H1 (cell line): ENCODE measurements around the gene ADAMTS4. TPM values are rescaled to one million over a fixed set of nuclear protein-coding genes. Genes with fewer than 3 reads are reported as not detected.

Source experiments
- CTCF ChIA-PET: fragments of 300-600 bp; sonication (Branson Sonifier 250); formaldehyde crosslinking; loops from one replicate; lab custom pipeline; 2021; ENCODE audit not compliant: partially characterized antibody; lab: Charles Lee
- POLR2A ChIA-PET: fragments of 300-600 bp; sonication (Branson Sonifier 250); formaldehyde crosslinking; loops from one replicate; lab custom pipeline; 2021; ENCODE audit warnings: inconsistent platforms; ENCODE audit not compliant: partially characterized antibody; lab: Charles Lee
- DNase-seq, 2 experiments: peaks; one replicate each; pipeline versions ENCODE4 v3.0.0 to v3.0.0-alpha.2; 2010 to 2022; ENCODE audit warnings: low spot score in 2 of 2, low read depth in 1 of 2, mixed read lengths in 1 of 2
- FAIRE-seq: peaks from 2 replicates; lab custom pipeline; 2011; peaks lifted over from hg19 to GRCh38; lab: Jason Lieb, UNC
- H2AFZ ChIP-seq: 2 replicates; pipeline ENCODE4 v1.8.1; 2012; ENCODE audit warnings: low read length, inconsistent platforms
- H2AK5ac ChIP-seq: 2 replicates; pipeline ENCODE4 v1.6.1; 2013; ENCODE audit warnings: low read depth, low read length
- H2BK120ac ChIP-seq: replicated peaks from 2 replicates; pipeline ENCODE3; 2013; ENCODE audit warnings: low read depth, low read length, inconsistent platforms
- H2BK12ac ChIP-seq: 2 replicates; pipeline ENCODE4 v1.6.1; 2013; ENCODE audit warnings: low read depth, low read length
- H2BK15ac ChIP-seq: 2 replicates; pipeline ENCODE4 v1.6.1; 2013; ENCODE audit warnings: low read length
- H2BK20ac ChIP-seq: 2 replicates; pipeline ENCODE4 v1.6.1; 2013; ENCODE audit warnings: low read length
- H2BK5ac ChIP-seq: 2 replicates; pipeline ENCODE4 v1.6.1; 2013; ENCODE audit warnings: low read depth, low read length
- H3K14ac ChIP-seq: 2 replicates; pipeline ENCODE4 v1.6.1; 2013; ENCODE audit warnings: inconsistent platforms; ENCODE audit not compliant: insufficient read length
- H3K18ac ChIP-seq: 2 replicates; pipeline ENCODE4 v1.6.1; 2013; ENCODE audit warnings: low read length; ENCODE audit errors: extremely low read depth
- H3K23ac ChIP-seq: 2 replicates; pipeline ENCODE4 v1.6.1; 2013; ENCODE audit warnings: inconsistent platforms; ENCODE audit not compliant: insufficient read length
- H3K23me2 ChIP-seq: 2 replicates; pipeline ENCODE4 v1.6.1; 2013; ENCODE audit warnings: low read depth, low read length
- H3K27ac ChIP-seq: 2 replicates; pipeline ENCODE4 v1.6.1; 2011; ENCODE audit warnings: low read depth, low read length, inconsistent platforms
- H3K27me3 ChIP-seq, 4 experiments: replicated peaks in 1 of 4; 1 replicate in 1 of 4; 2 replicates in 3 of 4; pipeline versions ENCODE4 v1.6.1 to v1.8.1; 2011 to 2013; ENCODE audit warnings: low read length in 3 of 4, mild to moderate bottlenecking in 3 of 4, inconsistent platforms in 2 of 4, mixed read lengths in 2 of 4, moderate library complexity in 1 of 4; ENCODE audit not compliant: control insufficient read depth in 3 of 4, insufficient read depth in 3 of 4; ENCODE audit errors: extremely low read depth in 1 of 4
- H3K36me3 ChIP-seq, 4 experiments: 2 replicates each; pipeline versions ENCODE4 v1.6.1 to v1.8.1; 2011 to 2013; ENCODE audit warnings: mild to moderate bottlenecking in 4 of 4, low read length in 3 of 4, moderate library complexity in 2 of 4, control low read depth in 1 of 4, inconsistent platforms in 1 of 4; ENCODE audit not compliant: insufficient read depth in 4 of 4, control insufficient read depth in 2 of 4
- H3K4ac ChIP-seq: replicated peaks from 2 replicates; pipeline ENCODE3; 2013; ENCODE audit warnings: low read length, low read depth, mixed read lengths, inconsistent platforms; ENCODE audit not compliant: insufficient read length
- H3K4me1 ChIP-seq, 4 experiments: replicated peaks in 1 of 4; 1 replicate in 1 of 4; 2 replicates in 3 of 4; pipeline versions ENCODE4 v1.6.1 to v1.8.1; 2011 to 2013; ENCODE audit warnings: low read length in 3 of 4, inconsistent platforms in 2 of 4, mixed read lengths in 1 of 4; ENCODE audit not compliant: insufficient read depth in 4 of 4, control insufficient read depth in 3 of 4
- H3K4me2 ChIP-seq, 2 experiments: 2 replicates each; pipeline versions ENCODE4 v1.6.1 to v1.8.1; 2011 to 2013; ENCODE audit warnings: low read depth in 2 of 2, low read length in 2 of 2, control low read depth in 1 of 2, inconsistent platforms in 1 of 2, mild to moderate bottlenecking in 1 of 2; ENCODE audit not compliant: insufficient read depth in 1 of 2
- H3K4me3 ChIP-seq, 4 experiments: fragments of 200-600, 300-600 bp in 1 of 4; sonication (generic), shearing (Covaris generic), sonication (Bioruptor Twin) in 1 of 4; 2 replicates each; pipeline versions ENCODE4 v1.5.1 to v1.8.1; 2011 to 2016; ENCODE audit warnings: low read length in 4 of 4, low read depth in 3 of 4, control low read depth in 2 of 4, inconsistent platforms in 2 of 4, mild to moderate bottlenecking in 2 of 4, mixed read lengths in 1 of 4, moderate library complexity in 1 of 4; ENCODE audit not compliant: insufficient read depth in 2 of 4; ENCODE audit errors: extremely low read depth in 1 of 4
- H3K56ac ChIP-seq: replicated peaks from 2 replicates; pipeline ENCODE3; 2013; ENCODE audit warnings: low read depth, mild to moderate bottlenecking, mixed read lengths, low read length, inconsistent platforms; ENCODE audit not compliant: insufficient read length
- H3K79me1 ChIP-seq: 2 replicates; pipeline ENCODE4 v1.6.1; 2013; ENCODE audit warnings: low read depth, low read length, control low read depth
- H3K79me2 ChIP-seq, 2 experiments: 2 replicates each; pipeline versions ENCODE4 v1.6.1 to v1.8.1; 2012 to 2013; ENCODE audit warnings: low read length in 2 of 2, mild to moderate bottlenecking in 2 of 2, inconsistent platforms in 1 of 2; ENCODE audit not compliant: insufficient read depth in 2 of 2, control insufficient read depth in 1 of 2
- H3K9ac ChIP-seq, 4 experiments: replicated peaks in 1 of 4; 1 replicate in 1 of 4; 2 replicates in 3 of 4; pipeline versions ENCODE4 v1.6.1 to v1.8.1; 2011 to 2013; ENCODE audit warnings: low read depth in 3 of 4, low read length in 3 of 4, control low read depth in 2 of 4, mild to moderate bottlenecking in 2 of 4, moderate library complexity in 2 of 4, inconsistent platforms in 1 of 4; ENCODE audit errors: extremely low read depth in 1 of 4
- H3K9me3 ChIP-seq, 2 experiments: 2 replicates each; pipeline versions ENCODE4 v1.6.1 to v1.8.1; 2012 to 2013; ENCODE audit warnings: mild to moderate bottlenecking in 2 of 2, moderate library complexity in 2 of 2, control low read depth in 1 of 2, inconsistent platforms in 1 of 2, low read depth in 1 of 2, low read length in 1 of 2, mixed read lengths in 1 of 2; ENCODE audit not compliant: insufficient read depth in 2 of 2
- H4K20me1 ChIP-seq, 2 experiments: replicated peaks in 1 of 2; 2 replicates each; pipeline versions ENCODE3 to v1.8.1; 2011 to 2013; ENCODE audit warnings: inconsistent platforms in 2 of 2, low read length in 2 of 2, mild to moderate bottlenecking in 1 of 2; ENCODE audit not compliant: insufficient read depth in 2 of 2, control insufficient read depth in 1 of 2
- H4K5ac ChIP-seq: 2 replicates; pipeline ENCODE4 v1.6.1; 2013; ENCODE audit warnings: low read length, low read depth, mixed read lengths, inconsistent platforms; ENCODE audit not compliant: insufficient read length
- H4K8ac ChIP-seq: 2 replicates; pipeline ENCODE4 v1.8.0; 2013; ENCODE audit warnings: mild to moderate bottlenecking, moderate library complexity, low read length, inconsistent platforms; ENCODE audit not compliant: insufficient read depth; ENCODE audit errors: extremely low read depth
- H4K91ac ChIP-seq: replicated peaks from 2 replicates; pipeline ENCODE3; 2013; ENCODE audit warnings: low read length, mixed read lengths, inconsistent platforms; ENCODE audit not compliant: insufficient read length
- CHD1 ChIP-seq: IDR thresholded peaks from 2 replicates; pipeline ENCODE4 v1.6.1; 2012; ENCODE audit warnings: low read depth, low read length, improper control_type of control experiment
- EZH2 ChIP-seq: fragments of 200-600 bp; sonication (generic); IDR thresholded peaks from 2 replicates; pipeline ENCODE4 v1.7.1; 2012; ENCODE audit warnings: low read depth, mild to moderate bottlenecking, moderate library complexity, low read length, inconsistent platforms; ENCODE audit not compliant: severe bottlenecking
- RAD21 ChIP-seq, 2 experiments: IDR thresholded peaks in 1 of 2; conservative IDR thresholded peaks in 1 of 2; 2 replicates each; pipeline ENCODE4 v1.6.1; 2011; ENCODE audit warnings: low read depth in 2 of 2, low read length in 2 of 2, improper control_type of control experiment in 1 of 2, inconsistent platforms in 1 of 2, mild to moderate bottlenecking in 1 of 2, moderate library complexity in 1 of 2
- RXRA ChIP-seq: IDR thresholded peaks from 2 replicates; pipeline ENCODE4 v1.6.1; 2011; ENCODE audit warnings: low read depth, mild to moderate bottlenecking, low read length, moderate library complexity; ENCODE audit not compliant: insufficient read depth
- SIN3A ChIP-seq, 2 experiments: IDR thresholded peaks in 1 of 2; conservative IDR thresholded peaks in 1 of 2; 2 replicates each; pipeline ENCODE4 v1.6.1; 2011 to 2012; ENCODE audit warnings: low read length in 2 of 2, improper control_type of control experiment in 1 of 2, low read depth in 1 of 2, mild to moderate bottlenecking in 1 of 2
- SIX5 ChIP-seq: IDR thresholded peaks from 2 replicates; pipeline ENCODE4 v1.6.1; 2011; ENCODE audit warnings: mild to moderate bottlenecking, low read depth, low read length
- TAF7 ChIP-seq: optimal IDR thresholded peaks from 2 replicates; pipeline ENCODE3; 2011; ENCODE audit warnings: low read depth, mild to moderate bottlenecking, inconsistent platforms, low read length, moderate library complexity, borderline replicate concordance
- YY1 ChIP-seq: IDR thresholded peaks from 2 replicates; pipeline ENCODE4 v1.6.1; 2011; ENCODE audit warnings: low read depth, mild to moderate bottlenecking, low read length
- WGBS, 2 experiments: shearing (Covaris generic) in 1 of 2; methylation state at CpG; one replicate each; pipeline versions ENCODE4 v1.1.6 to v1.1.7; 2013 to 2015; ENCODE audit warnings: low lambda C conversion rate in 2 of 2, mixed read lengths in 2 of 2, inconsistent platforms in 1 of 2, low coverage in 1 of 2, missing lambda C conversion rate in 1 of 2; ENCODE audit not compliant: insufficient replicate concordance in 2 of 2, insufficient coverage in 1 of 2, insufficient read length in 1 of 2; ENCODE audit errors: extremely low coverage in 1 of 2, missing lambda C conversion rate in 1 of 2; 5-methylcytosine and 5-hydroxymethylcytosine counted together
- polyA plus RNA-seq, 7 experiments: library from polyadenylated mRNA; depleted of rRNA in 3 of 7; stranded (reverse) in 5 of 7; unstranded in 2 of 7; fragments of >200 nt in 5 of 7; fragments of 200-250 nt in 2 of 7; gene quantifications; 1 replicate in 5 of 7; 2 replicates in 1 of 7; 4 replicates in 1 of 7; pipeline versions ENCODE4 v1.2.1 to v1.2.3, GENCODE V29; 2011 to 2013; ENCODE audit warnings: missing spikeins in 2 of 7, mixed read lengths in 2 of 7
- total RNA-seq: library from RNA; stranded (reverse); fragmentation: NEBNext Ultra II Directional; extraction: Animal tissue kit (Norgen Biotek cat#: 25700); gene quantifications from 2 replicates; pipeline ENCODE4 v1.2.1, GENCODE V29; 2021

Gene ADAMTS4
- total and polyA plus RNA-seq, 2 of the 8 experiments (the other 6 are each of a cell fraction or from before 2014, with no cell fraction given) = 4.6 to 7.2 TPM

DNA sequence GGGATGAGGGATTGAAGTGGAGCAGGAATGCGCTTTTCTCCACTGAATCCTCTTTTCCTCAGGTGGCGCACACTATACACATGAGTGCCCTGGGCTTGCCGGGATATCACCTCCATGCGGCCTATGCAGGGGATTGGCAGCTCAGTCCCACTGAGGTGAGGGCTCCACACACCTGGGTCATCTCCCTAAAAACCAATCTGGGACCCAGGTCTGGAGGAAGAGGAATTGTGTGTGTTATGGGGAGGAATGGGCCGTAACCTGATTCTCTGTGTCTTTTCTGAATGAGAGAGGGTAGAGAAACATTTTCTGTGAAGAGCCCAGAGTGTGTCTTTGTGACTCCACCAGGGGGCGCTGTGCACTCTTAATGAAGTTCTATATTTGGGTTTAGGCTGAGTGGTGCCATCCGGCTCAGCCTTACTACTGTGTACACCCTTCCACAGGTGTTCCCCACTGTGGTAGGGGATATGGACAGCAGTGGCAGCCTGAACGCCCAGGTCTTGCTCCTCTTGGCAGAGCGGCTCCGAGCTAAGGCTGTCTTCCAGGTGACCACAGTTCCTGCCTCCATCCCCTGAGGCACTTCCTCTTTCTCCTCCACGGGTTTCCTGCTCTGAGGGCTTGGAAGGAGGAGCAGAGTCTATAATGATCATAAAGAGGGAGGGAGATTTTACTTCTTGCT is 28.5 kb upstream of the ADAMTS4 start:
- Histone ChIP-seq H2AFZ (no peak overlapping the region), H3K4me3 (peak overlapping the region in 1 of 4 experiments; percentile 90; a peak in 4 of 8 replicates), H3K79me2 (no peaks in the 10 kb centered on the region), H2AK5ac (no peak overlapping the region), H3K27me3 (no peaks in the 10 kb centered on the region), H3K27ac (no peak overlapping the region), H3K18ac (no peak overlapping the region), H3K4me2 (peak overlapping the region; percentile 87 to 94), H2BK15ac (no peak overlapping the region), H4K8ac (no peak overlapping the region), H3K14ac (no peak overlapping the region), H4K5ac (no peak overlapping the region), H4K91ac (no peak overlapping the region), H3K79me1 (no peaks in the 10 kb centered on the region), H2BK12ac (no peak overlapping the region), H3K4ac (no peak overlapping the region), H3K9me3 (no peaks in the 10 kb centered on the region), H3K23me2 (peaks cover 8% of the 10 kb centered on the region), H3K4me1 (peaks cover 2 to 6% (median 4%) of the 10 kb centered on the region in 4 experiments), H2BK120ac (no peak overlapping the region), H3K23ac (no peak overlapping the region), H2BK5ac (0 out of 2 replicates have a peak overlapping the region, but pooled peaks have one; percentile 1), H3K56ac (no peak overlapping the region), H4K20me1 (no peaks in the 10 kb centered on the region), H3K36me3 (peaks cover 0 to 10% (median 8%) of the 10 kb centered on the region in 4 experiments; a peak in 5 of 8 replicates), H3K9ac (0 out of 7 replicates have a peak overlapping the region, but pooled peaks of 1 of the 4 experiments have one; percentile 13), H2BK20ac (no peak overlapping the region)
- peak in 1 of 2 experiments; percentile 91 for DNase-seq
- CTCF ChIA-PET = interaction anchor here (0.6 to 23.7 kb wide), 28 partner anchors 10 to 173 kb away, joined by 3 to 427 read pairs (median 12); partner anchors contain the start of genes ADAMTS4, FCER1G, NDUFS2 and NR1I3
- POLR2A ChIA-PET = interaction anchor here (0.9 to 2.2 kb wide), 8 partner anchors 25 to 142 kb away, joined by 3 to 26 read pairs (median 4); partner anchors contain the start of genes NDUFS2 and PCP4L1
- FAIRE-seq = peak; percentile 36
- whole genome bisulfite sequencing, 2 experiments = 65% methylated on average over 11 of the region's 11 CpGs; no CpG with 5 or more reads in 1 of the 2 experiments
- TF ChIP-seq SIX5 (no peak), RXRA (no peak), SIN3A (conservative IDR thresholded peaks at IDR 0.05 in 1 of 2, IDR thresholded peaks at IDR 0.05 in 1 of 2; ENCODE audit: low read depth in 1 of 2, low read length in 2 of 2) (0 out of 4 replicates have a peak, but pooled peaks of 1 of the 2 experiments have one; percentile 40), EZH2 (no peak), CHD1 (no peak), TAF7 (no peak), RAD21 (IDR thresholded peaks at IDR 0.05 in 1 of 2, conservative IDR thresholded peaks at IDR 0.05 in 1 of 2; ENCODE audit: low read depth in 2 of 2, low read length in 2 of 2) (peak; percentile 75 to 82), YY1 (peak; percentile 65; the same call in 1 of the 2 replicates)
